ENCODE measurements around the gene IGSF3.
"Not testable (repeated sequence)": the region's sequence is repeated elsewhere in the genome, so short reads cannot be mapped to it uniquely, and the experiment has no call there.

IGSF3 gene

GRCh38 chr1:116597388-116597787 is 70.1 kb downstream of the IGSF3 start:
- H3K4me1 Mint-ChIP-seq (ENCODE audit: low read depth) = peaks cover 15% of the 10 kb centered on the region
- not testable (repeated sequence) for H3K27me3 Mint-ChIP-seq (ENCODE audit: low read depth); H3K27ac Mint-ChIP-seq; DNase-seq (ENCODE audit: low spot score); H3K4me3 Mint-ChIP-seq; H3K36me3 Mint-ChIP-seq (ENCODE audit: low read depth); H3K9me3 Mint-ChIP-seq

DNA sequence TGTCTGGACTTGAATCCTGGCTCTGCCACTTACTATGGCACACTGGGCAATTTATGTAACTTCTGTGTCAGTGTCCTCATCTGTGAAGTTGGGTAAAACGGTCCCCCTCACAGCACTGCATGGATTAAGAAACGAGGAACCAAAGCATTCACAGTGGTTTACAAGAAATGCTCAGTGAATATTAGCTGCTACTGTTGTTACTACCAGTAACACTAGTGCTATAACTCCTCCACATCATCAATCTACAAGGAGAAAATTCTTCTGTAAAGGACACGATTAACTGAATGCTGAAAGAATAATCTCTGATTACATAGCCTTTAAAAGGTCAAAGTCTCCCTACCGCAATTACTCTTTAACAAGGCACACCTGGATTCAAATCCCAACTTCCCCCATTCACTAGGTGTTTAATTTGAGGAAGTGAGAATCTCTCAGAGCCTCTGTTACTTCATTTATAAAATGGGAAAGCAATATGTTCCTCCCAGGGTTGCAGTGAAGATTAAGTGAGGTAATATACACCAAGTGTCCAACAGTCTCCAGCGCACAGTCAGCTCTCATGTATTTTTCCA is 70.7 kb downstream of the IGSF3 start:
- not testable (repeated sequence) for DNase-seq (ENCODE audit: low spot score); H3K4me3 Mint-ChIP-seq; H3K9me3 Mint-ChIP-seq; H3K36me3 Mint-ChIP-seq (ENCODE audit: low read depth); H3K27me3 Mint-ChIP-seq (ENCODE audit: low read depth); H3K27ac Mint-ChIP-seq
- H3K4me1 Mint-ChIP-seq (ENCODE audit: low read depth) = peaks cover 15% of the 10 kb centered on the region

DNA sequence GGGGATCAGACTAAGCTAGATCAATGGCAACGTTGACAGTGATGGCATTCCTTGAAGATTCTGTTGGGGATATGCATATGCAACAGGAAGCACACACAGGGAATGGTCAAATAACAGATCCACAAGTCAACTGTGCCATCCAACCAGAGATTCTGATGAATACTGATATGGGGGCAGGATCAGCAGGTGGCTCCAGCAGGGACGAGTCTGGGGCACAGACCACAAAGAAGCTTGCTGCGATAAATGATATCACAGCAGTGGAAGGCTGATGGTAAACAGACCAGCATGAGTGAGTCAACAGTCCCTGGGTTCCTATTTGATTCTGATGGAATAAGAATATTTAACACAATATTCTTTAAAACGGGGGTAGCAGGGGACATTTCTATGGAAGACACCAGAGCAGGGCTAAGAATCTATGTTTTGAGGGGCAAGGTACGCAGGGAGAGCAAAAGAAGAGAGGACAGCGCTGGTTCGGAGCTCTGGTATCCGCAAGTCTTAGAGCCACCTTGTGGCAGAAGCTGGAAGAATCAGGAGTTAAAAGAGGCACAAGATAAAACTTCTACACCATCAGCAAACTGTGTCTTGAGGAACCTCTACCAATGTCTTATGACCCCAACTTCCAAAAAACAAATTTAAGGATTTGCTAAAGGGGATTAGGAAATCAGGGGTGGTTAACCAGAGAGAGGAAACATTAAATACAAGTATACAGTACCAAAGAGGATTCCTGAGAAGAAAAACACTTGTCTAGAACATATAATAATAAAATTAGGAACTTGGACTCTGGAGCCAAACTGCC is 71.4 kb downstream of the IGSF3 start:
- H3K27ac Mint-ChIP-seq; H3K36me3 Mint-ChIP-seq (ENCODE audit: low read depth); H3K9me3 Mint-ChIP-seq; H3K27me3 Mint-ChIP-seq (ENCODE audit: low read depth): not testable (repeated sequence)
- H3K4me3 Mint-ChIP-seq = peak overlapping the region; percentile 76
- peak; percentile 19 for DNase-seq (ENCODE audit: low spot score)
- H3K4me1 Mint-ChIP-seq (ENCODE audit: low read depth) = peaks cover 15% of the 10 kb centered on the region

DNA sequence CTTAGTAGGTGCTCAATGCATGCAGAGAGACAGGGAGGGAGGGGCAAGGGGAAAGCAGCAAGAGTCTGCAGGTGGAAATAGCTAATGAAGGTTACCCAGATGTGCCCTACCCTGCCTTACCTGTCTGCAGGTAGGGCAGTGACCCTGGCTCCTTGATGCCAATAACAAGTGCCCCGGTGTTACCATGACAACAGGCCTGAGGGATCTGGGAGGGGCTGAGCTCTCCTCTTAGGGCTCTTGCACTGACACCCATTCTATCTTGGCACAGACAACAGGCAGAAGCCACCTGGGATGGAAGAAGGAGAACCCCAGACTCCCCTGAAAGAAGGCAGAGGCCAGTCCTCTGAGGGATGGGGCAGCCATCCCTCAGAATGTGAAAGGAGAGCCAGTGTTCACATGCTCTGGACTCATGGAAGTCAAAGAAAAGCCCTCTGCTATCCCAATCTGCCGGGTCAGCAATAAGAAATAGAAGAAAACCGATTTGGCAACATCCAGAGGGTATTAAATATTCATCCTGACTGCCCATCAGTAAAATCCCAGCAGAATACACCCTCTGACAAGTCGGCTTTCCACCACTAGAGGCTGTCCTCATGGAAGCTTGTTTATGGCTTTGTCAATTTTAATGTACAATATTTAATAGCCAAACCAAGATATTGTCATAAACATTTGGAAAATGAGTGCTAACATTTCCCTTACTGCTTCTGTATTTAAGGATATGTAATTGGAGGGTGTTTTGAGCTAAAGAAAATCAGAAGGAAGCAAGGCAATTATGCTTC is 72.3 kb downstream of the IGSF3 start:
- H3K27ac Mint-ChIP-seq; H3K27me3 Mint-ChIP-seq (ENCODE audit: low read depth); H3K36me3 Mint-ChIP-seq (ENCODE audit: low read depth); H3K9me3 Mint-ChIP-seq; DNase-seq (ENCODE audit: low spot score); H3K4me3 Mint-ChIP-seq: not testable (repeated sequence)
- H3K4me1 Mint-ChIP-seq (ENCODE audit: low read depth) = peaks cover 15% of the 10 kb centered on the region

DNA sequence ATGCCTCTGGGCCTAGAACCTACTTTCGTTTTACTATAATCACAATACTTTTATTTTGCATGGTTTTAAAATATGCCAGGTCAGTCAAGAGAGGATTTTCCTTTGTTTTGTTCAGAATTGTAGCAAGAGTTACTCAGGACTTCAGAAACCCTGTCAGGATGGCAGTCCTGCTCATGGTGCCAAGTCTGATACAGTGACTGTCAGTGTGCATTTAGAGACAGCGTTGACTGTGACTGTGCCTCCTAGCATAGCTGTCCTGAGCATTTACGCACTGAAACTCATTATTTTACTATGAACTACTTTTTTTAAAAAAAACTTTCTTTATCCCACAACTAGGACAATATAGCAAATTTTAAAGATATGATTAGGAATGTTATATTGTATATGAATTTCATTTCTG is 73.6 kb downstream of the IGSF3 start:
- H3K36me3 Mint-ChIP-seq (ENCODE audit: low read depth); H3K4me3 Mint-ChIP-seq; H3K27ac Mint-ChIP-seq: not testable (repeated sequence)

GRCh38 chr1:116593401-116593800 is 74.1 kb downstream of the IGSF3 start:
- peaks cover 15% of the 10 kb centered on the region for H3K4me1 Mint-ChIP-seq (ENCODE audit: low read depth)
- not testable (repeated sequence) for H3K4me3 Mint-ChIP-seq; H3K27ac Mint-ChIP-seq; DNase-seq (ENCODE audit: low spot score); H3K27me3 Mint-ChIP-seq (ENCODE audit: low read depth); H3K9me3 Mint-ChIP-seq; H3K36me3 Mint-ChIP-seq (ENCODE audit: low read depth)

More for the DNA sequence above, 73.6 kb downstream of the IGSF3 start:
- DNase-seq (ENCODE audit: low spot score); H3K27me3 Mint-ChIP-seq (ENCODE audit: low read depth); H3K9me3 Mint-ChIP-seq: not testable (repeated sequence)
- H3K4me1 Mint-ChIP-seq (ENCODE audit: low read depth) = peaks cover 15% of the 10 kb centered on the region

- not testable (repeated sequence) for H3K4me3 Mint-ChIP-seq
Observed at GRCh38 chr1:116591951-116592605, 75.5 kb downstream of the IGSF3 start.

GRCh38 chr1:116591006-116591950 is 76.3 kb downstream of the IGSF3 start:
- not testable (repeated sequence) for H3K4me1 Mint-ChIP-seq (ENCODE audit: low read depth); H3K27me3 Mint-ChIP-seq (ENCODE audit: low read depth); H3K36me3 Mint-ChIP-seq (ENCODE audit: low read depth); H3K9me3 Mint-ChIP-seq; H3K4me3 Mint-ChIP-seq; H3K27ac Mint-ChIP-seq; DNase-seq (ENCODE audit: low spot score)

More at GRCh38 chr1:116591951-116592605, 75.5 kb downstream of the IGSF3 start:
- not testable (repeated sequence) for H3K36me3 Mint-ChIP-seq (ENCODE audit: low read depth); DNase-seq (ENCODE audit: low spot score); H3K27ac Mint-ChIP-seq; H3K9me3 Mint-ChIP-seq; H3K4me1 Mint-ChIP-seq (ENCODE audit: low read depth); H3K27me3 Mint-ChIP-seq (ENCODE audit: low read depth)

DNA sequence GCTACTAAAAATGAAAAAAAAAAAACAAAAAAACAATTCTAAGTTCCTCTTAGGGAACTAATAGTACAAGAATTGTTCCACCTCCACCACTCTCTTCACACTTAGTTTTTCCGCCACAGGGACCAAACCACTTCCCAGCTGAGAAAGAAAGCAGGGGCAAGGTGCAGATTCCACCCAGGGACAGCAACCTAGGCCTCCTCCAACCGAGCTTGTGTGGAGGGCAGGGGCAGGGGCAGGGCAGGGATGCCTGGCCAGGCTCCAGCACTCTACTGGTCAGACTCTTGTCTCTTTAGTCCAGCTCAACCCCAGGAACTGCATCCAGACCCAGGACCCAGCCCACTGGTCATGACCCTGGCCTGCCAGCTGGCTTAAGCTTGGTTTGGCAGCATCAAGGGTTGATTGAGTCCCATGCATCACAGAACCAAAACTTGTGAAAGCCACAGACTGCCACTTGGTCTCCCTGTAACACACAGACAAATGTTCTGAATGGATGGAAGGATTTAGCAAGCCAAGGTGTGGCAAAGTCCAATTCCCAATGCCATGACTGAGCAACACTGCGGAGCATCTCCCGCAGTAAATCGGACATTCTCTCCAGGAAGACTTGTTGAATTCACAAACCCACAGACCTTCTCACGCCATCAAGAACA is 77.1 kb downstream of the IGSF3 start:
- not testable (repeated sequence) for H3K4me1 Mint-ChIP-seq (ENCODE audit: low read depth); H3K4me3 Mint-ChIP-seq; H3K27me3 Mint-ChIP-seq (ENCODE audit: low read depth); H3K9me3 Mint-ChIP-seq; DNase-seq (ENCODE audit: low spot score); H3K27ac Mint-ChIP-seq; H3K36me3 Mint-ChIP-seq (ENCODE audit: low read depth)

GRCh38 chr1:116589101-116589735 is 78.3 kb downstream of the IGSF3 start:
- not testable (repeated sequence) for DNase-seq (ENCODE audit: low spot score); H3K27ac Mint-ChIP-seq; H3K4me3 Mint-ChIP-seq; H3K4me1 Mint-ChIP-seq (ENCODE audit: low read depth); H3K36me3 Mint-ChIP-seq (ENCODE audit: low read depth); H3K27me3 Mint-ChIP-seq (ENCODE audit: low read depth); H3K9me3 Mint-ChIP-seq

GRCh38 chr1:116587501-116588227 is 79.9 kb downstream of the IGSF3 start:
- no peaks in the 10 kb centered on the region for H3K4me1 Mint-ChIP-seq (ENCODE audit: low read depth)
- no peak for DNase-seq (ENCODE audit: low spot score)

GRCh38 chr1:116586741-116587143 is 80.8 kb downstream of the IGSF3 start:
- H3K27ac Mint-ChIP-seq = no peak overlapping the region
- H3K4me3 Mint-ChIP-seq = no peak overlapping the region

More at GRCh38 chr1:116587501-116588227, 79.9 kb downstream of the IGSF3 start:
- no peak overlapping the region for H3K27ac Mint-ChIP-seq
- no peaks in the 10 kb centered on the region for H3K27me3 Mint-ChIP-seq (ENCODE audit: low read depth)
- H3K9me3 Mint-ChIP-seq = no peaks in the 10 kb centered on the region
- H3K4me3 Mint-ChIP-seq = no peak overlapping the region
- no peaks in the 10 kb centered on the region for H3K36me3 Mint-ChIP-seq (ENCODE audit: low read depth)

More at GRCh38 chr1:116586741-116587143, 80.8 kb downstream of the IGSF3 start:
- Mint-ChIP-seq H3K36me3 (ENCODE audit: low read depth) (no peaks in the 10 kb centered on the region), H3K9me3 (no peaks in the 10 kb centered on the region), H3K27me3 (ENCODE audit: low read depth) (no peaks in the 10 kb centered on the region), H3K4me1 (ENCODE audit: low read depth) (no peaks in the 10 kb centered on the region)
- no peak for DNase-seq (ENCODE audit: low spot score)
